Raji (cell line): ENCODE data around the gene SLC35F3.

Experiments
- POLR2A ChIP-seq: IDR thresholded peaks from 2 replicates; pipeline ENCODE4 v1.6.1; 2011; ENCODE audit warnings: low read depth, low read length, control low read depth; ENCODE audit not compliant: insufficient read depth

Gene SLC35F3

GRCh38 chr1:234208351-234208750 lies 303.9 kb downstream of the SLC35F3 start:
- no peak for TF ChIP-seq POLR2A

GRCh38 chr1:234208791-234209190 lies 304.3 kb downstream of the SLC35F3 start:
- TF ChIP-seq POLR2A: no peak

DNA sequence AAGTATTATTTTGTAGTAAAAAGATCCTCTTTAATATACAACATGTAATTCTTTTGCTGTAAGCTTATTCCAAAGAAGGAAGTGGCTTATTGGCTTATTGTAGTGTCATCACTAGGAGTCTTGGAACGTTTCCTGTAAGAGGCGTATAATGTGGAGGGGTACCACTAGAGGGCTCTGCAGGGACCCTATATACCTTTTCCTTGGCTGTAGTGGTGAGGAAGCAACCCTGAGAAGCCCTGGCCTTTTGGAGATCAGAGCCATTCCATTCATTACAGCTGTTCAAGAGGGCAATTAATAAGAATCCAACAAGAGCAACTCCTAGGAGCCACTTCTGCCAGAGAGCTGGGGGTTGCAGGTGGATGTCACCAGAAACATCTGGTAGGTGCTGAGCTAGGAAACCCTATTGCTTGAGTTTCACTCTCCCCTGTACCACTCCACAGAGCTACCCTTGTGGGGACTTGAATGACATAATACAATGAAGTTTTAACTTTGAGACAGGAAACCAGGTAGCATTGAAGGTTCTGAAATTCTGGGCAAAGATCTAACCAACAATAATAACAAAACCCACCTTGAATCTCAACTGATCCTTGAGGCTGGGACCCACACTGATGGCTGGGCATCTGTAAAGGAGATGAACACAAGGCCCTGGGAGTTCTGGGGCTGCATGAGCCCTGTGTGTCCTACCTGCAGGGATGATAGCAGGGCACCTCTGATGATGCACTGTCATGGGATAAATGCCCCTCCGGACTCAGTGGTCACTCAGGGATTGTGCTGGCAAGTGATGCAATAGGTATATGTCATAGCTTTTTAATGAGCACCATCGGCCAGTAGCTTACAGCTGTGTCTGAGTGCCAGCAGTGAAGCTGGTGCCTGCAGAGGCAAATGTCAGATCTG lies 308.5 kb downstream of the SLC35F3 start:
- TF ChIP-seq POLR2A: no peak

DNA sequence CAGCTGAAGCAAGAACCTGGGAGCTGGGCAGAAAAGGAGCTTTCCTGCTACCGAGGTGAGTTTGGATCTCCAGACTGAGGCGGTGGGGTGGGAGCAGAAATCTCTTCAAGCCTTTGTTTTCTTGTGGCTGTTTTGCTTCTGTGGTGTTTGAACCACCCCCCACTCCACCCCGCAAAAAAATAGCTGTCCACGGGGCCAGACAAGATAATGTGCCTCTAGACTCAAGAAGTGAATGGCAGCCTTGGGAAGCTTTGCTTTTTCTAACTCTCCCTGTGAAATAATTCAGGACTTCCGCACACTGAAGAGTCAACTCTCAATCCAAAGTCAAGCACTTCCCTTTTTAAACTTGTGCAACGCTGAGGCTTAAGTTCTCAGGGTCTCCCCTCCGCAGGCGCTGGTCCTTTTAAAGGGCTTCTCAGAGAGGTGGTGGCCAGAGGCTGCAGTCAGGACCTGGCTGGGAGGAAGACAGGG lies 309.2 kb downstream of the SLC35F3 start:
- no peak for TF ChIP-seq POLR2A

DNA sequence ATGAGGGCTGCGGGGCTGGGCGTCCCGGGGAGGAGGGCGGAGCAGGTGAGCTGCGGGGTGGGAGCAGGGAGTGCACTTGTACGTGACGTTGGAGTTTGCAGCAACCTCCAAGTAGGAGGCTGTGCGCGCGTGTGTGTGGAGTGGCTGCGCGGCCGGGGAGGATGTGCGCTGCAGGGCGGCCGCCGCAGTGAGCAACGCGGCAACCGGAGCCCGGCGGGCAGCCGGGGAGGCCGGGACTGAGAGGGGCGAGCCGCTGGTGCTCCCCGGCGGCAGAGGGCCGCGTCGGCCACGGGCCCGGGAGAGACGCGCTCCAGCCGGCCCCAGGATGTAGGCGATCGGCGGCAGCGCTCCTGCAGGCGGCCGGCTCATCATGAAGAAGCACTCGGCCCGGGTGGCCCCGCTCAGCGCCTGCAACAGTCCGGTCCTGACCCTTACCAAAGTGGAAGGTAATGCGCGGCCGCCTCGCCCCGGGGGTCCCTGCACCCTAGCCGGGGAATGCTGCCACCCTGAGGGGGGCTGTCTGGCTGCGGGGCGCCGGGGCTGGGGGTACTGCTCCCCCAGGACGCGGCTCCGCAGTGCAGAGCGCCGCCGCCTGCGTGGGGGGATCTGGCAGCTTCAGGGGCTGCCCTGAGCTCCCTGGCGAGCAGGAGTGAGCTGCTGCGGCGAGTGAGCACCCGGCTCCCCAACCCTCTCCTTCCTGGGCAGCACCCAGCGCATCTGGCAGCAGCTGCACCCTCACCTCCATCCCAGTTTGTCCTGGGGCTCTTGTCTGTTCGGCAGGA lies 309.8 kb downstream of the SLC35F3 start:
- no peak for TF ChIP-seq POLR2A

- TF ChIP-seq POLR2A: no peak
Observed at GRCh38 chr1:234214911-234215892, 310.7 kb downstream of the SLC35F3 start.

DNA sequence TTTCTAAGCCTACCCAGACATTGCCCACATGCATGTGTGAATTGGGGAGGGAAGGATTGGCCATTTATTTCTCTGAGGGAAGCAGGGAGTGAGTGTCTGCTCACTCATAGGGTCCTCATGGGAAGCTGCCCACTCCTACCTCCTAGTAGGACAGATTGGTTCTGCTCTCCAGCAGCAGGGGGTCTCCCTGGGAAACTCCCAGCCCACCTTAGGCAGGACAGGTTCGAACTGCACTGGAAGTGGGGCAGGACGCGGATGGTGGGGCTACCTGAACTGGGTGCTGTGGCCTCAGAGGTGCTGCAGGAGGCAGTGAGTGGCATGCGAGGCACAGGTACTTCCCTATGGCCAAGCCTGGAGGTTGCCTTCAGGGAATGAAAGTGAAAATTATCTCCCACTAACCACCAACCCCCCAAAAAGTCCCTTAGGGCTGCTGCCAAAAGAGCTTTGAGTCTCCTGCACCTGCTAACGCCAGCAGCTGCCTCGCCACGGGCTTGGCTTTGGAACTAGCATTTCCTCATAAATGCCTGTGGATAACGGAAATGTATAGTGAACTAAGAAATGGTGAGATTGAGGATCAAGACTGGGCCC lies 311.7 kb downstream of the SLC35F3 start:
- no peak for TF ChIP-seq POLR2A

- TF ChIP-seq POLR2A: no peak
Observed at GRCh38 chr1:234217316-234217840, 312.9 kb downstream of the SLC35F3 start.

GRCh38 chr1:234218078-234218477 lies 313.6 kb downstream of the SLC35F3 start:
- TF ChIP-seq POLR2A: no peak

DNA sequence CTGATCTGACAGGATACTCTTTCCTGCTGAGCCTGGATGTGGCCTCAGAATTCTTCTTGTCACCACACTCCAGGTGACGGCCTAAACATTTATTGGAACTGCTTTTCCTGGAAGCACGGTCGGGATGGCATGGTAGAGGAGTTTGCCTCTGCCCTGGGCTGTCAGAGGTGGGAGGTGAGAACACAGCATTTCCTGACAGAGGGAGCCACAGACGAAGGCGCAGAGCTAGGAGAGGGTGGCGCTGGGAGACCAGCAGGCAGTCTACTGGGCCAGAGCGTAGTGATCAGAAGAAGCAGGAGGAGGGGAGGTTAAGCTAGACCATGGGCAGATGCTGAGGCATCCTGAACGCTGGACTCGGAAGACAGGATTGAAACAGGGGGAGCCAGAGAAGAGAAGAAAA lies 315.2 kb downstream of the SLC35F3 start:
- no peak for TF ChIP-seq POLR2A

- no peak for TF ChIP-seq POLR2A
Observed at GRCh38 chr1:234221601-234222000, 317.1 kb downstream of the SLC35F3 start.

- no peak for TF ChIP-seq POLR2A
Observed at GRCh38 chr1:234222561-234223280, 318.2 kb downstream of the SLC35F3 start.

DNA sequence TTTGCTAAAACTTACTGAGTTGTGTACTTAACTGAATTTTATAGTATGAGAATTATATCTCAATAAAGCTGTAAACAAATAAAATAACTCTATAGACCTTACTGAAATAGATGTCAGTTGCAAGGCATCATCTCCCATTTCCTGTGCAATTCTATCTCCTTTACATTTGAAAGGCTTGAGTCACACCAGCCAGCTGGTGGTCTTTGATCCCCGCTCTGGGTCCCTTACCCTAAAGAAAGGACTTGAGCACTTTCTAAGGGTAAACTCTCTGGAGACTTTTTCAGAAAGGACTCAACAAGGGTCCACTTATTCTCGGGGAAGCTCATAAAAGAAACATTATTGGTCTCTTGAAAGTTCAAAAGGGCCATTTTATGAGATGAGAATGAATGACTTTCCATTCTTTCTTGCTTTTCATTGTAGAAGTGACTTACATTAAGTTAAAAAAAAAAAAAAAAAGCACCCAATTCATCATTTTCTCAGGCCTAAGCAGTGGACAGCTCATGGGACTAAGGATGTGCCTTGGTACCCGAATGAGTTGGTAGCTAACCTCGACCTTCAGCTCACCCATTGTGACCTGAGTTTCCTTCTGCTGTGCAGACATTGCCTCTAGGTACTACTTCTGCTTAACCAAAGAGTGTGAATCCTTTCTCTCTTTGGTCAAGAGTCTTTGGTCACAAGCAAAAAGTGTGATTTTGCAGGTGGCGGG lies 321.8 kb downstream of the SLC35F3 start:
- no peak for TF ChIP-seq POLR2A
